Measurements from ENCODE around the gene PTEN.

DNA sequence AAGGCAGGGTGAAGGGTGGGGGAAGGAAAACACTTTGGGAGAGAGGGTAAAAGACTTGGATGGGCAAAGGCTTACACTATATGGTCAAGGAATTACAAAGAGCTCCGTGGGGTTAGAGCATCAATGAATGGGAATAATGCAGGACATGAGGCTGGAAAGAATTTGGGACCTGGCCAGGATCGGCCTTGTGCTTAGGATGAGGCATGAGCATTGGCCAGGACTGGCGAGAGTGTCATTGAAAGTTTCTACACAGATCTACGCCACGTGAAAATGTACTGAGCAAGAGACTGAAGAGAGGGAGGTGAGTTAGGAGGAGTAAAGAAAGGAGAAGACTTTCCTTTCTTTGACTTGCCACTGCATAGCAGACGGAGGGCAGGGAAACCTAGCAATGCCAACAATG is 142.8 kb downstream of the PTEN start:
- TF ChIP-seq, protein P1, sequence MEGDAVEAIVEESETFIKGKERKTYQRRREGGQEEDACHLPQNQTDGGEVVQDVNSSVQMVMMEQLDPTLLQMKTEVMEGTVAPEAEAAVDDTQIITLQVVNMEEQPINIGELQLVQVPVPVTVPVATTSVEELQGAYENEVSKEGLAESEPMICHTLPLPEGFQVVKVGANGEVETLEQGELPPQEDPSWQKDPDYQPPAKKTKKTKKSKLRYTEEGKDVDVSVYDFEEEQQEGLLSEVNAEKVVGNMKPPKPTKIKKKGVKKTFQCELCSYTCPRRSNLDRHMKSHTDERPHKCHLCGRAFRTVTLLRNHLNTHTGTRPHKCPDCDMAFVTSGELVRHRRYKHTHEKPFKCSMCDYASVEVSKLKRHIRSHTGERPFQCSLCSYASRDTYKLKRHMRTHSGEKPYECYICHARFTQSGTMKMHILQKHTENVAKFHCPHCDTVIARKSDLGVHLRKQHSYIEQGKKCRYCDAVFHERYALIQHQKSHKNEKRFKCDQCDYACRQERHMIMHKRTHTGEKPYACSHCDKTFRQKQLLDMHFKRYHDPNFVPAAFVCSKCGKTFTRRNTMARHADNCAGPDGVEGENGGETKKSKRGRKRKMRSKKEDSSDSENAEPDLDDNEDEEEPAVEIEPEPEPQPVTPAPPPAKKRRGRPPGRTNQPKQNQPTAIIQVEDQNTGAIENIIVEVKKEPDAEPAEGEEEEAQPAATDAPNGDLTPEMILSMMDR (IDR thresholded peaks at IDR 0.05): no peak
- no peak for TF ChIP-seq POLR2A (IDR thresholded peaks at IDR 0.05)
- no peak for TF ChIP-seq EP300 (IDR thresholded peaks at IDR 0.05)
